SK-N-SH (cell line): ENCODE data around the gene PLCZ1. TPM values are rescaled to one million over a fixed set of nuclear protein-coding genes. Genes with fewer than 3 reads are reported as not detected.

Experiments
- CTCF ChIA-PET: fragments of 300-600, 350-600 bp; formaldehyde crosslinking; extraction: SDS; loops from one replicate; lab custom pipeline; 2021; lab: Yijun Ruan, JAX
- POLR2A ChIA-PET: fragments of 350-600 bp; sonication (Branson Sonifier 250); formaldehyde crosslinking; extraction: SDS; loops from one replicate; lab custom pipeline; 2020; ENCODE audit warnings: antibody characterized with exemption, inconsistent platforms; lab: Yijun Ruan, JAX
- DNase-seq: peaks from one replicate; pipeline ENCODE4 v3.0.0; 2012
- H2AFZ ChIP-seq: fragments of 200-600 bp; sonication (generic); 2 replicates; pipeline ENCODE4 v1.8.1; 2016; ENCODE audit warnings: antibody characterized with exemption, mild to moderate bottlenecking, low read depth
- H3F3A ChIP-seq: fragments of 200-600 bp; sonication (generic); replicated peaks from 2 replicates; pipeline ENCODE3; 2016; ENCODE audit warnings: antibody characterized with exemption, mild to moderate bottlenecking; ENCODE audit not compliant: insufficient read depth
- H3K27ac ChIP-seq, 2 experiments: fragments of 200-500 bp in 1 of 2; fragments of 200-600 bp in 1 of 2; sonication (Bioruptor generic) in 1 of 2; sonication (generic), shearing (Covaris generic) in 1 of 2; 2 replicates each; pipeline versions ENCODE4 v1.5.1 to v1.6.1; 2014 to 2016; ENCODE audit warnings: low read depth in 2 of 2, inconsistent platforms in 1 of 2, low read length in 1 of 2, mild to moderate bottlenecking in 1 of 2, mixed read lengths in 1 of 2
- H3K27me3 ChIP-seq: fragments of 200-600 bp; sonication (generic), shearing (Covaris generic); 2 replicates; pipeline ENCODE4 v1.6.1; 2016; ENCODE audit warnings: mixed run types; ENCODE audit not compliant: insufficient read depth
- H3K36me3 ChIP-seq, 2 experiments: fragments of 200-500 bp in 1 of 2; fragments of 200-600 bp in 1 of 2; sonication (Bioruptor generic) in 1 of 2; sonication (generic) in 1 of 2; replicated peaks in 1 of 2; 2 replicates each; pipeline versions ENCODE3 to v1.5.1; 2014 to 2016; ENCODE audit warnings: low read length in 1 of 2, mild to moderate bottlenecking in 1 of 2; ENCODE audit not compliant: insufficient read depth in 2 of 2, control insufficient read depth in 1 of 2
- H3K4me1 ChIP-seq, 2 experiments: fragments of 200-500 bp in 1 of 2; fragments of 200-600 bp in 1 of 2; sonication (Bioruptor generic) in 1 of 2; sonication (generic), shearing (Covaris generic) in 1 of 2; 2 replicates each; pipeline versions ENCODE4 v1.5.1 to v1.6.1; 2014 to 2016; ENCODE audit warnings: low read depth in 1 of 2, low read length in 1 of 2, mixed run types in 1 of 2; ENCODE audit not compliant: insufficient read depth in 2 of 2, control insufficient read depth in 1 of 2
- H3K4me2 ChIP-seq: fragments of 200-600 bp; sonication (generic), shearing (Covaris generic); 2 replicates; pipeline ENCODE4 v1.6.1; 2017; ENCODE audit warnings: mixed run types
- H3K4me3 ChIP-seq, 2 experiments: fragments of 200-500 bp in 1 of 2; fragments of 200-600 bp in 1 of 2; sonication (Bioruptor generic) in 1 of 2; sonication (generic), shearing (Covaris generic) in 1 of 2; 2 replicates each; pipeline versions ENCODE4 v1.5.1 to v1.8.1; 2014 to 2016; ENCODE audit warnings: low read depth in 2 of 2, inconsistent platforms in 1 of 2, low read length in 1 of 2, mild to moderate bottlenecking in 1 of 2, mixed read lengths in 1 of 2, moderate library complexity in 1 of 2
- H3K79me2 ChIP-seq: fragments of 200-600 bp; sonication (generic); 2 replicates; pipeline ENCODE4 v1.8.1; 2017; ENCODE audit warnings: mild to moderate bottlenecking; ENCODE audit not compliant: insufficient read depth
- H3K9ac ChIP-seq: fragments of 200-600 bp; sonication (generic); 2 replicates; pipeline ENCODE4 v1.6.1; 2017; ENCODE audit warnings: mixed run types
- H3K9me2 ChIP-seq: fragments of 200-600 bp; sonication (generic); 2 replicates; pipeline ENCODE4 v1.6.1; 2017; ENCODE audit warnings: mixed run types
- H3K9me3 ChIP-seq: fragments of 200-600 bp; sonication (generic); 2 replicates; pipeline ENCODE4 v1.6.1; 2017; ENCODE audit warnings: mixed run types, mild to moderate bottlenecking, moderate library complexity
- H4K20me1 ChIP-seq: fragments of 200-600 bp; sonication (generic); 2 replicates; pipeline ENCODE4 v1.6.1; 2017; ENCODE audit warnings: mild to moderate bottlenecking, mixed run types; ENCODE audit not compliant: insufficient read depth
- ELF1 ChIP-seq: IDR thresholded peaks from 2 replicates; pipeline ENCODE4 v1.4.0; 2012
- EZH2phosphoT487 ChIP-seq: fragments of 200-600 bp; sonication (generic); IDR thresholded peaks from 2 replicates; pipeline ENCODE4 v1.6.1; 2017; ENCODE audit warnings: low read depth, mixed run types, mild to moderate bottlenecking, antibody characterized with exemption, moderate library complexity, borderline replicate concordance
- FOSL2 ChIP-seq: IDR thresholded peaks from 2 replicates; pipeline ENCODE4 v1.4.0; 2012; ENCODE audit warnings: low read depth, mild to moderate bottlenecking, moderate library complexity, borderline replicate concordance
- GABPA ChIP-seq: IDR thresholded peaks from 2 replicates; pipeline ENCODE4 v1.4.0; 2012; ENCODE audit warnings: low read depth, mild to moderate bottlenecking
- JUND ChIP-seq: IDR thresholded peaks from 2 replicates; pipeline ENCODE4 v1.4.0; 2012
- MEF2A ChIP-seq: IDR thresholded peaks from 2 replicates; pipeline ENCODE4 v1.4.0; 2012; ENCODE audit warnings: low read depth, borderline replicate concordance
- PBX3 ChIP-seq: IDR thresholded peaks from 2 replicates; pipeline ENCODE4; 2012
- REST ChIP-seq: IDR thresholded peaks from 2 replicates; pipeline ENCODE4 v1.6.1; 2012; ENCODE audit warnings: mild to moderate bottlenecking, low read depth, low read length, moderate library complexity
- RXRA ChIP-seq: IDR thresholded peaks from 2 replicates; pipeline ENCODE4 v1.4.0; 2012; ENCODE audit warnings: low read depth, mild to moderate bottlenecking, borderline replicate concordance
- TCF12 ChIP-seq: IDR thresholded peaks from 2 replicates; pipeline ENCODE4 v1.4.0; 2012
- USF2 ChIP-seq: fragments of 150-350 bp; IDR thresholded peaks from 2 replicates; pipeline ENCODE4 v1.6.1; 2017; ENCODE audit warnings: antibody characterized with exemption, low read length, low read depth, borderline replicate concordance
- WGBS: methylation state at CpG from one replicate; pipeline ENCODE4 v1.1.6; 2017; ENCODE audit warnings: low lambda C conversion rate; 5-methylcytosine and 5-hydroxymethylcytosine counted together
- polyA plus RNA-seq, 3 experiments: library from polyadenylated mRNA; depleted of rRNA; stranded (reverse); fragments of >200 nt; gene quantifications; 2 replicates each; pipeline ENCODE4 v1.2.3, GENCODE V29; 2012

PLCZ1 gene
- polyA plus RNA-seq, 1 of the 3 experiments (the other 2 are of a cell fraction) = 0.15 TPM

- no peak for TF ChIP-seq REST
- no peak for TF ChIP-seq MEF2A
- no peak for TF ChIP-seq RXRA
- no peak for TF ChIP-seq TCF12
- TF ChIP-seq EZH2phosphoT487 = no peak
- TF ChIP-seq PBX3 = no peak
- TF ChIP-seq ELF1 = no peak
- TF ChIP-seq, all 33 proteins: peak for 0
Measured at GRCh38 chr12:18684430-18684829, 53.4 kb downstream of the PLCZ1 start (continued).

GRCh38 chr12:18683327-18684013 lies 54.3 kb downstream of the PLCZ1 start:
- no peaks in the 10 kb centered on the region for H3K4me1 ChIP-seq
- CTCF ChIA-PET = no interaction called here
- no peak for TF ChIP-seq FOSL2
- no peak for TF ChIP-seq JUND
- no peak for TF ChIP-seq REST
- TF ChIP-seq USF2 = no peak
- no peak for TF ChIP-seq GABPA
- H3K27me3 ChIP-seq = no peaks in the 10 kb centered on the region
- no peak overlapping the region for H2AFZ ChIP-seq
- no peaks in the 10 kb centered on the region for H3K9me2 ChIP-seq
- H3K4me2 ChIP-seq = no peak overlapping the region
- H3F3A ChIP-seq = no peaks in the 10 kb centered on the region
- WGBS = 100% methylated on average over 2 of the region's 2 CpGs
- no peak for DNase-seq
- H4K20me1 ChIP-seq = no peaks in the 10 kb centered on the region
- no peaks in the 10 kb centered on the region; the same call in 1 of the 2 replicates for H3K9me3 ChIP-seq
- H3K27ac ChIP-seq = peak overlapping the region in 1 of 2 experiments; percentile 23; a peak in 1 of 4 replicates
- POLR2A ChIA-PET = no interaction called here
- H3K9ac ChIP-seq = no peak overlapping the region
- no peaks in the 10 kb centered on the region for H3K36me3 ChIP-seq
- H3K4me3 ChIP-seq = no peak overlapping the region
- H3K79me2 ChIP-seq = no peaks in the 10 kb centered on the region
